ENCODE data around the gene SFT2D3. TPM values are rescaled to one million over a fixed set of nuclear protein-coding genes. Genes with fewer than 3 reads are reported as not detected.

SFT2D3 gene
- total RNA-seq, 1 experiment from 2014 or later = 3.1 TPM

- no peak for DNase-seq (ENCODE audit: low read depth, low spot score)
- Histone ChIP-seq H4K20me1 (ENCODE audit: insufficient read depth) (no peaks in the 10 kb centered on the region), H3K4me2 (ENCODE audit: low read length) (no peak overlapping the region), H3K36me3 (ENCODE audit: control insufficient read depth in 1 of 2, insufficient read depth in 2 of 2, low read length in 2 of 2) (no peaks in the 10 kb centered on the region), H3K79me2 (ENCODE audit: insufficient read depth, low read length) (no peaks in the 10 kb centered on the region), H2AFZ (ENCODE audit: low read depth, low read length, poor library complexity, severe bottlenecking) (no peak overlapping the region), H3K9me3 (ENCODE audit: control insufficient read depth in 1 of 2, insufficient read depth in 1 of 2, low read depth in 1 of 2, low read length in 2 of 2) (no peaks in the 10 kb centered on the region), H3K4me1 (ENCODE audit: control insufficient read depth in 1 of 2, insufficient read depth in 2 of 2, low read length in 2 of 2) (peaks cover 0 to 15% of the 10 kb centered on the region in 2 experiments; a peak in 2 of 4 replicates), H3K27me3 (ENCODE audit: insufficient read depth, low read length) (peaks cover 7% of the 10 kb centered on the region; the same call in 1 of the 2 replicates), H3K27ac (ENCODE audit: low read depth, low read length) (no peak overlapping the region), H3K9ac (ENCODE audit: low read length) (no peak overlapping the region), H3K4me3 (replicated peaks in 1 of 2; ENCODE audit: low read depth in 1 of 2, low read length in 2 of 2) (no peak overlapping the region), H3K9me2 (ENCODE audit: insufficient read depth) (no peaks in the 10 kb centered on the region)
- intact Hi-C loops (cut with micrococcal nuclease) = loop anchor here (10.0 kb wide), 1 partner anchor 478 kb away; no protein-coding TSS in a partner anchor
- ChIA-PET CTCF (interaction anchor here (1.3 kb wide), 1 partner anchor 23 kb away, joined by 3 read pairs; no protein-coding TSS in a partner anchor), RAD21 (ENCODE audit: low non-redundant PET in 1 of 2, low total read pairs in 2 of 2, uncharacterized antibody in 2 of 2, unreplicated experiment in 2 of 2) (no interaction called here), POLR2A (no interaction called here)
- BruUV-seq (replicated peaks) = no TSS peak
- no peak for ATAC-seq
- TF ChIP-seq CEBPB (IDR thresholded peaks at IDR 0.05; ENCODE audit: low read depth) (no peak), EGR1 (IDR thresholded peaks at IDR 0.05; ENCODE audit: low read depth) (no peak), EZH2 (IDR thresholded peaks at IDR 0.05) (no peak), CTCF (IDR thresholded peaks at IDR 0.05 in 2 of 3, conservative IDR thresholded peaks at IDR 0.05 in 1 of 3; ENCODE audit: borderline replicate concordance in 1 of 3, insufficient read depth in 1 of 3, low read depth in 2 of 3, low read length in 2 of 3) (no peak), ATF3 (IDR thresholded peaks at IDR 0.05) (no peak), ELF1 (IDR thresholded peaks at IDR 0.05; ENCODE audit: borderline replicate concordance, low read depth) (no peak), EZH2phosphoT487 (IDR thresholded peaks at IDR 0.05; ENCODE audit: borderline replicate concordance) (no peak), MAX (IDR thresholded peaks at IDR 0.05) (no peak), YY1 (IDR thresholded peaks at IDR 0.05; ENCODE audit: extremely low read depth, insufficient replicate concordance, low read depth, low read length) (no peak), POLR2A (IDR thresholded peaks at IDR 0.05; ENCODE audit: borderline replicate concordance, extremely low read depth, insufficient read depth, insufficient read length) (no peak), JUND (IDR thresholded peaks at IDR 0.05) (no peak), TCF7L2 (IDR thresholded peaks at IDR 0.05; ENCODE audit: borderline replicate concordance, extremely low read depth, insufficient read depth, insufficient read length) (no peak), POLR2AphosphoS5 (IDR thresholded peaks at IDR 0.05; ENCODE audit: low read depth, low read length) (no peak), SRF (IDR thresholded peaks at IDR 0.05; ENCODE audit: low read depth) (no peak), CBX3 (IDR thresholded peaks at IDR 0.05; ENCODE audit: low read depth) (no peak), REST (IDR thresholded peaks at IDR 0.05; ENCODE audit: low read depth) (no peak), ZNF274 (IDR thresholded peaks at IDR 0.05; ENCODE audit: low read depth, low read length) (no peak), RAD21 (IDR thresholded peaks at IDR 0.05; ENCODE audit: low read depth) (no peak)
Measured at GRCh38 chr2:127672341-127673224, 28.7 kb upstream of the SFT2D3 start.

All from HCT116 (cell line).